Breast epithelium (tissue), 3 donors: ENCODE results near the gene ATP10B.

Experiments used
- POLR2A ChIP-seq: fragments of 450-650 bp; IDR thresholded peaks from one replicate; pipeline ENCODE4 v1.6.1; 2016; ENCODE audit warnings: antibody characterized with exemption, mild to moderate bottlenecking, moderate library complexity
- POLR2AphosphoS5 ChIP-seq, 3 donors: sonication (generic); formaldehyde crosslinking; IDR thresholded peaks; one replicate each; pipeline ENCODE4 v1.6.1; 2017; ENCODE audit warnings: antibody characterized with exemption in 3 of 3
- TF ChIP-seq, protein P1 (sequence below), 3 donors: fragments of 450-650 bp; IDR thresholded peaks; one replicate each; pipeline ENCODE4 v1.5.1; 2016 to 2017; ENCODE audit warnings: antibody characterized with exemption in 3 of 3, mild to moderate bottlenecking in 3 of 3, moderate library complexity in 3 of 3

DNA sequence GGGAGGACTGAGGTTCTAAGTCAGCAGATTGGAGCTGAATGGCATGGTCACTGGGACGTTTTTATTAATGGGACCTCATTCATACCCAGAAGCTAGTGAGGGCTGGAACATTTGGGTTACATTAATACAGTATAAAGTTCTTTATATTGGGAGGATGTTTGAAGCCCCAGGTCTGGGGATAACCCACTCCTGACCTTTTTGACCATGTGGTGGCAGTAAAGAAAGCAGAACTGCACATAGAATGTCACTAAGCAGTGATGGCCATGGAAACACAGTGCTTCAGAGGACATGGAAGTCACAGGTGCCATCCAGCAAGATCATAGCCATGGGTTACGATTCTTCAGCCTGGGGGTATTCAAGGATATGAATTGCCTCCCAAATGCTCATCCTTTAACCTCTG lies 176.0 kb downstream of the ATP10B start:
- TF ChIP-seq, protein P1, sequence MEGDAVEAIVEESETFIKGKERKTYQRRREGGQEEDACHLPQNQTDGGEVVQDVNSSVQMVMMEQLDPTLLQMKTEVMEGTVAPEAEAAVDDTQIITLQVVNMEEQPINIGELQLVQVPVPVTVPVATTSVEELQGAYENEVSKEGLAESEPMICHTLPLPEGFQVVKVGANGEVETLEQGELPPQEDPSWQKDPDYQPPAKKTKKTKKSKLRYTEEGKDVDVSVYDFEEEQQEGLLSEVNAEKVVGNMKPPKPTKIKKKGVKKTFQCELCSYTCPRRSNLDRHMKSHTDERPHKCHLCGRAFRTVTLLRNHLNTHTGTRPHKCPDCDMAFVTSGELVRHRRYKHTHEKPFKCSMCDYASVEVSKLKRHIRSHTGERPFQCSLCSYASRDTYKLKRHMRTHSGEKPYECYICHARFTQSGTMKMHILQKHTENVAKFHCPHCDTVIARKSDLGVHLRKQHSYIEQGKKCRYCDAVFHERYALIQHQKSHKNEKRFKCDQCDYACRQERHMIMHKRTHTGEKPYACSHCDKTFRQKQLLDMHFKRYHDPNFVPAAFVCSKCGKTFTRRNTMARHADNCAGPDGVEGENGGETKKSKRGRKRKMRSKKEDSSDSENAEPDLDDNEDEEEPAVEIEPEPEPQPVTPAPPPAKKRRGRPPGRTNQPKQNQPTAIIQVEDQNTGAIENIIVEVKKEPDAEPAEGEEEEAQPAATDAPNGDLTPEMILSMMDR (IDR thresholded peaks at IDR 0.05): no peak
- no peak for TF ChIP-seq POLR2A
- TF ChIP-seq POLR2AphosphoS5 (IDR thresholded peaks at IDR 0.05): no peak
